ENCODE measurements around the gene GET3.

DNA sequence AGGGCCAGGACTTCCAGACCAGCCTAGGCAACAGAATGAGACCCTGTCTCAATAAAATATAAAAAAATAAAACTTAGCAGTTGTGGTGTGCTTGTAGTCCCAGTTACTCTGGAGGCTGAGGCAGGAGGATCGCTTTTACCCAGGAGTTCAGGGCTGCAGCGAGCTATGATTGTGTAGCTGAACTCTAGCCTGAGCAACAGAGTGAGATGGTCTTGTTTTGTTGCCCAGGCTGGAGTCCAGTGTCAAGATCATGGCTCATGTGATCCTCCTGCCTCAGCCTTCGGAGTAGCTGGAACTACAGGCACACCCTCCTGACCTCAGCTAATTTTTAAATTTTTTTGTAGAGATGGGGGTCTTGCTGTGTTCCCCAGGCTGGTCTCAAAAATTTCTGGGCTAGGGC lies 49.7 kb downstream of the GET3 start:
- TF ChIP-seq, protein P1, sequence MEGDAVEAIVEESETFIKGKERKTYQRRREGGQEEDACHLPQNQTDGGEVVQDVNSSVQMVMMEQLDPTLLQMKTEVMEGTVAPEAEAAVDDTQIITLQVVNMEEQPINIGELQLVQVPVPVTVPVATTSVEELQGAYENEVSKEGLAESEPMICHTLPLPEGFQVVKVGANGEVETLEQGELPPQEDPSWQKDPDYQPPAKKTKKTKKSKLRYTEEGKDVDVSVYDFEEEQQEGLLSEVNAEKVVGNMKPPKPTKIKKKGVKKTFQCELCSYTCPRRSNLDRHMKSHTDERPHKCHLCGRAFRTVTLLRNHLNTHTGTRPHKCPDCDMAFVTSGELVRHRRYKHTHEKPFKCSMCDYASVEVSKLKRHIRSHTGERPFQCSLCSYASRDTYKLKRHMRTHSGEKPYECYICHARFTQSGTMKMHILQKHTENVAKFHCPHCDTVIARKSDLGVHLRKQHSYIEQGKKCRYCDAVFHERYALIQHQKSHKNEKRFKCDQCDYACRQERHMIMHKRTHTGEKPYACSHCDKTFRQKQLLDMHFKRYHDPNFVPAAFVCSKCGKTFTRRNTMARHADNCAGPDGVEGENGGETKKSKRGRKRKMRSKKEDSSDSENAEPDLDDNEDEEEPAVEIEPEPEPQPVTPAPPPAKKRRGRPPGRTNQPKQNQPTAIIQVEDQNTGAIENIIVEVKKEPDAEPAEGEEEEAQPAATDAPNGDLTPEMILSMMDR (IDR thresholded peaks at IDR 0.05), result no peak
- TF ChIP-seq POLR2A (IDR thresholded peaks at IDR 0.05), result no peak

All from thyroid gland (tissue), 4 donors.